AG04449 (cell line): ENCODE data around the gene CASK.

Experiments used
- CTCF ChIA-PET: fragments of 350-600 bp; formaldehyde crosslinking; extraction: SDS; loops from one replicate; lab custom pipeline; 2021; ENCODE audit warnings: antibody characterized with exemption; lab: Yijun Ruan, JAX
- POLR2A ChIA-PET: fragments of 400-600, 350-600 bp; formaldehyde crosslinking; extraction: SDS; loops from one replicate; lab custom pipeline; 2020; ENCODE audit warnings: antibody characterized with exemption, inconsistent platforms; lab: Yijun Ruan, JAX
- DNase-seq: peaks from one replicate; pipeline ENCODE4 v3.0.0-alpha.2; 2010; ENCODE audit warnings: low read depth, low spot score
- H3K4me3 ChIP-seq: 2 replicates; pipeline ENCODE4 v1.5.1; 2011; ENCODE audit warnings: low read depth, mild to moderate bottlenecking, control low read depth, low read length
- CTCF ChIP-seq: IDR thresholded peaks from one replicate; pipeline ENCODE4 v1.5.1; 2011; ENCODE audit warnings: mild to moderate bottlenecking, moderate library complexity, low read length, control low read depth, inconsistent platforms; ENCODE audit not compliant: insufficient read depth; ENCODE audit errors: missing control alignments

The CASK gene

GRCh38 chrX:41734530-41734929 is 188.8 kb downstream of the CASK start:
- no peak for DNase-seq
- TF ChIP-seq CTCF: peak; percentile 31
- CTCF ChIA-PET: no interaction called here
- POLR2A ChIA-PET: no interaction called here
- H3K4me3 ChIP-seq: no peak overlapping the region

DNA sequence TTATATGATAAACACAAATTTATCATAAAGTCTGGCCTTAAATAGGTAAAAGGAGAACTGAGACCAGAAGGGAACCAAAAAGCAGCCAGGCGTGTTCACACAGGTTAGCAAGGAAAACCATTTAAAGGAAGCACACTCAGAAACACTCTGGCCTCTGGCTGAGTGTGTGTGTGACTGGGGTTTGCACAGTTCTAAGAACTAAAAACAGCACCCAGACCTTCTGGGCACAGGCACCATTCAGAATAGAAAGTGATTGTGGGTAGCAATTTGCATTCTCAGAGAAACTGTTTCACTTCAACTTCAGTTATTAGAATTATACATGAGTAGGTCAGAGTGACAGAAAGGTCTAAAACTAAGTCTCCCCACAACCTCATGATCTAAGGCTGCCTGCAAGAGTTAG is 189.4 kb downstream of the CASK start:
- no peak overlapping the region for H3K4me3 ChIP-seq
- POLR2A ChIA-PET: no interaction called here
- no peak for DNase-seq
- CTCF ChIA-PET: no interaction called here
- TF ChIP-seq CTCF: no peak

DNA sequence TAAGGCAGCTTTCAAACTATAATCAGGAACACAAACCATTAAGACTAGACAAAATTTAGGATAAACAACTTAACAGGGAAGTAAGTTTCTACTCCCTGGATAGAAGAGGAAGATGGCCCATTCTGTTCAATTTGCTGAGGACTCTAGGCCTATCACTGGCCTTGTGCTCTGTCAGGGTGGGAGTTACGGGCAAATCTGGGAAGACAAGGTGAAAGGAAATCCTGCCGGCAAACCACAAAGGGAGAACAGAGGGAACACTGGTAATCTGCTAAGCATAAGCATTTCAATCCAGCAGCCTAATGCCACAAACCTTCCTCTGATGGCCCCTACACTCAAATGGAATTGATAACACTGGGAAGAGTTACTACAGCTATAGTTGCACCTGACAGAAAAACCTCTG is 191.1 kb downstream of the CASK start:
- CTCF ChIA-PET: no interaction called here
- TF ChIP-seq CTCF: no peak
- DNase-seq: no peak
- H3K4me3 ChIP-seq: no peak overlapping the region
- POLR2A ChIA-PET: no interaction called here

DNA sequence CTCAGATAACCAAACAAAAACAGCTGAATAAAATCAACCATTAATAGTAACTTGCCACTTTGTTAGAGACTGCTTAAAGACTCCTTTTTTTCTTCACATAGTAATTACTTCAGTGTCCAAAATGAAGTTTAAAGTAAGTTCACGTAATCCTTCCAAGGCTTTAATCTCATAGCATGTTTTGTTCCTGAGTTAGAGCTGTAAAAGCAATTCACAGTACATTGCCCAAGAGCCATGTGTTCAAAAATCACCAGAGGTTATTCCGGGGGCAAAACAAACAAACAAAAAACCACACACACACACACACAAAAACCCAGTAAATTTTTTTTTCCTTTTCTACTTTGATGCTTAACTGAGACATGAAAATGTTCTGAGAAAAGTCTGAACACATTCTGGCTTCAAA is 193.3 kb downstream of the CASK start:
- CTCF ChIA-PET: interaction anchor here (1.3 to 1.4 kb wide), 2 partner anchors 10 to 18 kb away, joined by 3 read pairs; no protein-coding TSS in a partner anchor
- DNase-seq: no peak
- no peak overlapping the region for H3K4me3 ChIP-seq
- TF ChIP-seq CTCF: no peak
- POLR2A ChIA-PET: no interaction called here

- POLR2A ChIA-PET: no interaction called here
- DNase-seq: no peak
- H3K4me3 ChIP-seq: no peak overlapping the region
- CTCF ChIA-PET: no interaction called here
- TF ChIP-seq CTCF: no peak
Measured at GRCh38 chrX:41728125-41728524, 195.2 kb downstream of the CASK start.

DNA sequence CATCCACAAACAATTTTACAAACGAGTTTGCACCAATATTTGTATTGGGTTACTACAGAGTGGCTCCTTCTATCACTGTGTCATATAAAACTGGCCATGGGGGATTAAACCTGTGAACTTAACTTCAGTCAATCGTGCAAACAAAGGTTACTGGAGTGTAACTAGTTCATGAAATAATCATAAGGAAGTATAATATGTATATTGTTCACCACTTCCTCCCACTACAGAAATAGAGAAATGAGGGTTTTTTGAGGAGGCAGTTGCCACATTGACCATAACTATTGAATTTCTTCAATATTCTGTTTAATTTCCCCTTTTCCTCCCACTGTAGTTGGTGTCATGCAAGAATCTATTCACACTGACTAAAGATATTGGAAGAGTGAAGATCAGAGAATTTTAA is 199.5 kb downstream of the CASK start, which contains the start of gene GPR82:
TSS of gene GPR82 (plus strand) at position 356 of the 400 bp plus-strand sequence. CDS start 2,846 bp downstream, outside the sequence.
- H3K4me3 ChIP-seq: no peak within 1 kb of the TSS
- ChIA-PET CTCF (no interaction called here), POLR2A (no interaction called here)
- no peak for DNase-seq
- no peak for TF ChIP-seq CTCF
